MG63 (cell line): ENCODE results near the gene TLR9. TPM values are rescaled to one million over a fixed set of nuclear protein-coding genes. Genes with fewer than 3 reads are reported as not detected.

Experiments used
- DNase-seq: peaks from one replicate; pipeline ENCODE4 v3.0.0-alpha.2; 2020
- H3K27me3 ChIP-seq: fragments of 250-450 bp; sonication (Bioruptor Pico); 2 replicates; pipeline ENCODE4 v1.5.1; 2020; ENCODE audit warnings: mild to moderate bottlenecking, moderate library complexity
- H3K36me3 ChIP-seq: fragments of 250-450 bp; sonication (Bioruptor Pico); 2 replicates; pipeline ENCODE4 v1.5.1; 2020; ENCODE audit warnings: mild to moderate bottlenecking, moderate library complexity
- H3K4me3 ChIP-seq: fragments of 250-450 bp; sonication (Bioruptor Pico); 2 replicates; pipeline ENCODE4 v1.5.1; 2020; ENCODE audit warnings: mild to moderate bottlenecking, moderate library complexity
- H3K9me3 ChIP-seq: fragments of 250-450 bp; sonication (Bioruptor Pico); 2 replicates; pipeline ENCODE4 v1.5.1; 2020; ENCODE audit warnings: mild to moderate bottlenecking, moderate library complexity
- total RNA-seq: library from RNA; depleted of rRNA; stranded (reverse); fragments of >200 nt; shearing (Covaris generic); gene quantifications from 2 replicates; pipeline ENCODE4 v1.2.3, GENCODE V29; 2014; ENCODE audit warnings: low replicate concordance

The TLR9 gene
- total RNA-seq, 1 experiment from 2014 or later, result not detected

- H3K4me3 ChIP-seq, result peak overlapping the region; percentile 76
- no peaks in the 10 kb centered on the region for H3K27me3 ChIP-seq
- H3K36me3 ChIP-seq, result peaks cover 7% of the 10 kb centered on the region
- peak; percentile 93 for DNase-seq
- H3K9me3 ChIP-seq, result no peaks in the 10 kb centered on the region
These were observed 12.3 kb upstream of the TLR9 start for GRCh38 chr3:52237657-52238172.

- DNase-seq, result no peak
- peaks cover 7% of the 10 kb centered on the region for H3K36me3 ChIP-seq
- no peaks in the 10 kb centered on the region for H3K27me3 ChIP-seq
- H3K9me3 ChIP-seq, result no peaks in the 10 kb centered on the region
- H3K4me3 ChIP-seq, result peak overlapping the region; percentile 35
These were observed 11.7 kb upstream of the TLR9 start for GRCh38 chr3:52237006-52237656.

GRCh38 chr3:52236424-52236886 is 11.0 kb upstream of the TLR9 start:
- peaks cover 7% of the 10 kb centered on the region for H3K36me3 ChIP-seq
- no peaks in the 10 kb centered on the region for H3K27me3 ChIP-seq
- DNase-seq, result no peak
- no peak overlapping the region for H3K4me3 ChIP-seq
- H3K9me3 ChIP-seq, result no peaks in the 10 kb centered on the region

GRCh38 chr3:52234516-52235447 is 9.3 kb upstream of the TLR9 start:
- H3K36me3 ChIP-seq, result peaks cover 5% of the 10 kb centered on the region
- DNase-seq, result no peak
- no peaks in the 10 kb centered on the region for H3K9me3 ChIP-seq
- no peaks in the 10 kb centered on the region for H3K27me3 ChIP-seq
- H3K4me3 ChIP-seq, result no peak overlapping the region

GRCh38 chr3:52233968-52234367 is 8.5 kb upstream of the TLR9 start:
- peaks cover 5% of the 10 kb centered on the region for H3K36me3 ChIP-seq

GRCh38 chr3:52233108-52233591 is 7.7 kb upstream of the TLR9 start:
- H3K4me3 ChIP-seq, result no peak overlapping the region
- no peak for DNase-seq
- no peaks in the 10 kb centered on the region for H3K9me3 ChIP-seq
- H3K27me3 ChIP-seq, result no peaks in the 10 kb centered on the region
- H3K36me3 ChIP-seq, result peaks cover 5% of the 10 kb centered on the region

More at GRCh38 chr3:52233968-52234367, 8.5 kb upstream of the TLR9 start:
- H3K9me3 ChIP-seq, result no peaks in the 10 kb centered on the region
- DNase-seq, result no peak
- H3K27me3 ChIP-seq, result no peaks in the 10 kb centered on the region
- no peak overlapping the region for H3K4me3 ChIP-seq

- H3K27me3 ChIP-seq, result no peaks in the 10 kb centered on the region
- DNase-seq, result no peak
- H3K4me3 ChIP-seq, result no peak overlapping the region
- peaks cover 5% of the 10 kb centered on the region for H3K36me3 ChIP-seq
- no peaks in the 10 kb centered on the region for H3K9me3 ChIP-seq
These were observed 7.0 kb upstream of the TLR9 start for GRCh38 chr3:52232279-52233107.

GRCh38 chr3:52231502-52232278 is 6.2 kb upstream of the TLR9 start:
- H3K27me3 ChIP-seq, result no peaks in the 10 kb centered on the region
- peaks cover 5% of the 10 kb centered on the region for H3K36me3 ChIP-seq
- DNase-seq, result peak; percentile 45
- H3K4me3 ChIP-seq, result no peak overlapping the region
- no peaks in the 10 kb centered on the region for H3K9me3 ChIP-seq

GRCh38 chr3:52230889-52231499 is 5.5 kb upstream of the TLR9 start:
- H3K9me3 ChIP-seq, result no peaks in the 10 kb centered on the region
- H3K4me3 ChIP-seq, result no peak overlapping the region
- H3K36me3 ChIP-seq, result peaks cover 5% of the 10 kb centered on the region
- DNase-seq, result no peak
- H3K27me3 ChIP-seq, result no peaks in the 10 kb centered on the region

GRCh38 chr3:52230461-52230860 is 5.0 kb upstream of the TLR9 start:
- no peaks in the 10 kb centered on the region for H3K9me3 ChIP-seq
- no peak overlapping the region for H3K4me3 ChIP-seq
- H3K36me3 ChIP-seq, result peaks cover 5% of the 10 kb centered on the region
- no peaks in the 10 kb centered on the region for H3K27me3 ChIP-seq
- DNase-seq, result no peak

GRCh38 chr3:52229656-52230055 is 4.2 kb upstream of the TLR9 start:
- Histone ChIP-seq H3K36me3 (peaks cover 5% of the 10 kb centered on the region), H3K9me3 (no peaks in the 10 kb centered on the region), H3K27me3 (no peaks in the 10 kb centered on the region), H3K4me3 (no peak overlapping the region)
- DNase-seq, result no peak

- H3K4me3 ChIP-seq, result no peak overlapping the region
- DNase-seq, result no peak
These were observed 3.4 kb upstream of the TLR9 start for GRCh38 chr3:52228751-52229291.

GRCh38 chr3:52228266-52228665 is 2.8 kb upstream of the TLR9 start:
- no peaks in the 10 kb centered on the region for H3K27me3 ChIP-seq
- peaks cover 3% of the 10 kb centered on the region; the same call in 1 of the 2 replicates for H3K36me3 ChIP-seq
- H3K9me3 ChIP-seq, result no peaks in the 10 kb centered on the region
- H3K4me3 ChIP-seq, result no peak overlapping the region
- DNase-seq, result no peak

More at GRCh38 chr3:52228751-52229291, 3.4 kb upstream of the TLR9 start:
- Histone ChIP-seq H3K27me3 (no peaks in the 10 kb centered on the region), H3K36me3 (peaks cover 3% of the 10 kb centered on the region), H3K9me3 (no peaks in the 10 kb centered on the region)

- Histone ChIP-seq H3K9me3 (no peaks in the 10 kb centered on the region), H3K36me3 (peaks cover 3% of the 10 kb centered on the region; the same call in 1 of the 2 replicates), H3K4me3 (no peak overlapping the region), H3K27me3 (no peaks in the 10 kb centered on the region)
- no peak for DNase-seq
These were observed 2.3 kb upstream of the TLR9 start for GRCh38 chr3:52227766-52228165.

GRCh38 chr3:52227117-52227516 is 1.7 kb upstream of the TLR9 start:
- no peaks in the 10 kb centered on the region for H3K9me3 ChIP-seq
- no peak overlapping the region for H3K4me3 ChIP-seq
- no peak for DNase-seq
- H3K36me3 ChIP-seq, result peaks cover 3% of the 10 kb centered on the region; the same call in 1 of the 2 replicates
- no peaks in the 10 kb centered on the region for H3K27me3 ChIP-seq
